IMR-90 (cell line): ENCODE data around the gene ANKRD44. TPM values are rescaled to one million over a fixed set of nuclear protein-coding genes. Genes with fewer than 3 reads are reported as not detected.

Experiments used
- ATAC-seq: fragments of 200-7000 bp; cut with Tn5 transposase; 2 replicates; pipeline ENCODE4 v1.9.1; 2020; ENCODE audit warnings: low read depth, mild to moderate bottlenecking, moderate library complexity
- BruUV-seq: library from RNA; stranded (reverse); fragments of 400-500 nt; replicated peaks from 2 replicates; lab custom pipeline; 2021; lab: Mats Ljungman, UMichigan
- CTCF ChIA-PET: fragments of 300-600 bp; formaldehyde crosslinking; extraction: SDS; loops from one replicate; lab custom pipeline; 2021; ENCODE audit warnings: antibody characterized with exemption; lab: Yijun Ruan, JAX
- POLR2A ChIA-PET: fragments of 300-600 bp; sonication (Branson Sonifier 250); formaldehyde crosslinking; loops from one replicate; lab custom pipeline; 2022; ENCODE audit warnings: antibody characterized with exemption; ENCODE audit not compliant: unreplicated experiment; lab: Charles Lee
- DNase-seq: peaks from one replicate; pipeline ENCODE4 v3.0.0; 2013
- H2AFZ ChIP-seq: replicated peaks from 2 replicates; pipeline ENCODE3; 2013; ENCODE audit warnings: low read length, mild to moderate bottlenecking; ENCODE audit not compliant: poor library complexity
- H2AK5ac ChIP-seq: 2 replicates; pipeline ENCODE4 v1.6.1; 2013; ENCODE audit warnings: low read depth, low read length, inconsistent platforms
- H2AK9ac ChIP-seq: replicated peaks from 2 replicates; pipeline ENCODE3; 2013; ENCODE audit warnings: mild to moderate bottlenecking, low read depth, low read length, moderate library complexity; ENCODE audit not compliant: poor library complexity
- H2BK120ac ChIP-seq: 2 replicates; pipeline ENCODE4 v1.6.1; 2013; ENCODE audit warnings: low read depth, low read length, inconsistent platforms
- H2BK15ac ChIP-seq: 3 replicates; pipeline ENCODE4 v1.6.1; 2013; ENCODE audit warnings: low read depth, low read length, inconsistent platforms
- H2BK20ac ChIP-seq: 2 replicates; pipeline ENCODE4 v1.6.1; 2013; ENCODE audit warnings: low read depth, mild to moderate bottlenecking, inconsistent platforms, low read length, moderate library complexity
- H2BK5ac ChIP-seq: 2 replicates; pipeline ENCODE4 v1.6.1; 2013; ENCODE audit warnings: mild to moderate bottlenecking, low read depth, low read length, inconsistent platforms; ENCODE audit not compliant: poor library complexity, severe bottlenecking
- H3K14ac ChIP-seq: replicated peaks from 2 replicates; pipeline ENCODE4 v1.6.1; 2013; ENCODE audit warnings: low read depth, low read length, inconsistent platforms
- H3K18ac ChIP-seq: 2 replicates; pipeline ENCODE4 v1.6.1; 2013; ENCODE audit warnings: low read depth, low read length, control low read depth
- H3K23ac ChIP-seq: 2 replicates; pipeline ENCODE4 v1.6.1; 2013; ENCODE audit warnings: low read depth, low read length, inconsistent platforms
- H3K27ac ChIP-seq: 2 replicates; pipeline ENCODE4 v1.5.1; 2013; ENCODE audit warnings: mild to moderate bottlenecking, control low read depth, low read length; ENCODE audit not compliant: insufficient read depth
- H3K27me3 ChIP-seq: 2 replicates; pipeline ENCODE4 v1.6.1; 2013; ENCODE audit warnings: low read length; ENCODE audit not compliant: control insufficient read depth, insufficient read depth
- H3K36me3 ChIP-seq: 2 replicates; pipeline ENCODE4 v1.6.1; 2013; ENCODE audit warnings: low read length, mixed read lengths; ENCODE audit not compliant: control insufficient read depth, insufficient read depth
- H3K4ac ChIP-seq: 2 replicates; pipeline ENCODE4 v1.6.1; 2013; ENCODE audit warnings: low read depth, low read length, inconsistent platforms
- H3K4me1 ChIP-seq: 2 replicates; pipeline ENCODE4 v1.6.1; 2013; ENCODE audit warnings: low read length, mixed read lengths; ENCODE audit not compliant: control insufficient read depth, insufficient read depth
- H3K4me2 ChIP-seq: 2 replicates; pipeline ENCODE4 v1.6.1; 2013; ENCODE audit warnings: low read depth, mild to moderate bottlenecking, control low read depth, low read length, moderate library complexity
- H3K4me3 ChIP-seq: 2 replicates; pipeline ENCODE4 v1.5.1; 2013; ENCODE audit warnings: low read depth, mild to moderate bottlenecking, control low read depth, low read length, moderate library complexity; ENCODE audit not compliant: insufficient read depth
- H3K56ac ChIP-seq: 2 replicates; pipeline ENCODE4 v1.6.1; 2013; ENCODE audit warnings: low read length, inconsistent platforms; ENCODE audit not compliant: insufficient read depth; ENCODE audit errors: extremely low read depth
- H3K79me1 ChIP-seq, 2 experiments: 2 replicates each; pipeline ENCODE4 v1.6.1; 2013; ENCODE audit warnings: low read length in 2 of 2, inconsistent platforms in 1 of 2, low read depth in 1 of 2
- H3K9ac ChIP-seq: 2 replicates; pipeline ENCODE4 v1.6.1; 2013; ENCODE audit warnings: low read depth, low read length, control low read depth
- H3K9me1 ChIP-seq: 2 replicates; pipeline ENCODE4 v1.6.1; 2013; ENCODE audit warnings: low read length, inconsistent platforms; ENCODE audit not compliant: insufficient read depth
- H3K9me3 ChIP-seq: 2 replicates; pipeline ENCODE4 v1.6.1; 2013; ENCODE audit warnings: low read length; ENCODE audit not compliant: control insufficient read depth, insufficient read depth
- H4K20me1 ChIP-seq: 2 replicates; pipeline ENCODE4 v1.6.1; 2013; ENCODE audit warnings: low read length, inconsistent platforms; ENCODE audit not compliant: insufficient read depth
- H4K5ac ChIP-seq: 2 replicates; pipeline ENCODE4 v1.6.1; 2013; ENCODE audit warnings: mild to moderate bottlenecking, low read depth, low read length, control low read depth
- H4K8ac ChIP-seq, 2 experiments: 2 replicates each; pipeline ENCODE4 v1.6.1; 2013; ENCODE audit warnings: low read depth in 2 of 2, low read length in 2 of 2, control low read depth in 1 of 2, inconsistent platforms in 1 of 2
- H4K91ac ChIP-seq: 2 replicates; pipeline ENCODE4 v1.6.1; 2013; ENCODE audit warnings: low read depth, low read length, inconsistent platforms; ENCODE audit not compliant: insufficient read depth
- BHLHE40 ChIP-seq: fragments of 150-350 bp; IDR thresholded peaks from 2 replicates; pipeline ENCODE4 v1.6.1; 2016; ENCODE audit warnings: mild to moderate bottlenecking, low read depth, low read length
- CHD1 ChIP-seq: IDR thresholded peaks from 2 replicates; pipeline ENCODE4 v1.6.1; 2012; ENCODE audit warnings: low read depth, low read length, improper control_type of control experiment
- FOS ChIP-seq: fragments of 150-350 bp; IDR thresholded peaks from 2 replicates; pipeline ENCODE4 v1.6.1; 2016; ENCODE audit warnings: low read depth, low read length
- MAZ ChIP-seq: IDR thresholded peaks from 2 replicates; pipeline ENCODE4 v1.6.1; 2012; ENCODE audit warnings: low read depth, mild to moderate bottlenecking, low read length, improper control_type of control experiment, moderate library complexity, borderline replicate concordance
- MXI1 ChIP-seq: IDR thresholded peaks from 2 replicates; pipeline ENCODE4 v1.6.1; 2012; ENCODE audit warnings: low read depth, mild to moderate bottlenecking, low read length, moderate library complexity, borderline replicate concordance
- POLR2A ChIP-seq: IDR thresholded peaks from 2 replicates; pipeline ENCODE4 v1.6.1; 2012; ENCODE audit warnings: mild to moderate bottlenecking, low read depth, low read length
- RAD21 ChIP-seq: IDR thresholded peaks from 2 replicates; pipeline ENCODE4 v1.6.1; 2012; ENCODE audit warnings: low read length, improper control_type of control experiment
- RCOR1 ChIP-seq: IDR thresholded peaks from 2 replicates; pipeline ENCODE4 v1.6.1; 2012; ENCODE audit warnings: mild to moderate bottlenecking, low read length, improper control_type of control experiment; ENCODE audit not compliant: insufficient replicate concordance
- RFX5 ChIP-seq: IDR thresholded peaks from 2 replicates; pipeline ENCODE4 v1.8.0; 2012; ENCODE audit warnings: low read depth, mild to moderate bottlenecking, low read length, moderate library complexity
- SMC3 ChIP-seq: fragments of 150-350 bp; IDR thresholded peaks from 2 replicates; pipeline ENCODE4 v1.6.1; 2016; ENCODE audit warnings: low read depth, mild to moderate bottlenecking, antibody characterized with exemption, low read length, moderate library complexity
- WGBS, 2 experiments: methylation state at CpG; one replicate each; pipeline versions ENCODE4 v1.1.5 to v1.1.7; 2013; ENCODE audit warnings: missing lambda C conversion rate in 2 of 2; ENCODE audit not compliant: insufficient read length in 1 of 2; ENCODE audit errors: extremely low coverage in 2 of 2; 5-methylcytosine and 5-hydroxymethylcytosine counted together
- dilution Hi-C: fragments of 300-500 bp; cut with HindIII; formaldehyde crosslinking; loops from one replicate; pipeline ENCODE4 v1.14.3; 2018; ENCODE audit warnings: low sequenced_read_pairs; ENCODE audit not compliant: unreplicated experiment
- in situ Hi-C: fragments of 300-500 bp; cut with MboI; formaldehyde crosslinking; loops from 3 replicates; pipeline ENCODE4 v1.14.3; 2019; ENCODE audit warnings: low sequenced_read_pairs, inconsistent platforms, mixed read lengths
- intact Hi-C: fragments of 100-400 bp; cut with micrococcal nuclease; formaldehyde crosslinking; loops from 2 replicates; pipeline ENCODE4 v1.10.0; 2022
- polyA plus RNA-seq, 3 experiments: library from polyadenylated mRNA; depleted of rRNA; stranded (reverse); fragments of >200 nt; gene quantifications; 2 replicates each; pipeline ENCODE4 v1.2.3, GENCODE V29; 2012; ENCODE audit warnings: low replicate concordance in 1 of 3
- total RNA-seq: library from RNA; depleted of rRNA; stranded (reverse); fragments of >200 nt; gene quantifications from 2 replicates; pipeline ENCODE4 v1.2.3, GENCODE V29; 2012
- TF ChIP-seq, protein P1 (sequence below): fragments of 150-350 bp; IDR thresholded peaks from 2 replicates; pipeline ENCODE4 v1.6.1; 2017; ENCODE audit warnings: mild to moderate bottlenecking, antibody characterized with exemption, low read length, low read depth

The ANKRD44 gene
- total and polyA plus RNA-seq, 2 of the 4 experiments (the other 2 are of a cell fraction) = 5.2 to 15.6 TPM

DNA sequence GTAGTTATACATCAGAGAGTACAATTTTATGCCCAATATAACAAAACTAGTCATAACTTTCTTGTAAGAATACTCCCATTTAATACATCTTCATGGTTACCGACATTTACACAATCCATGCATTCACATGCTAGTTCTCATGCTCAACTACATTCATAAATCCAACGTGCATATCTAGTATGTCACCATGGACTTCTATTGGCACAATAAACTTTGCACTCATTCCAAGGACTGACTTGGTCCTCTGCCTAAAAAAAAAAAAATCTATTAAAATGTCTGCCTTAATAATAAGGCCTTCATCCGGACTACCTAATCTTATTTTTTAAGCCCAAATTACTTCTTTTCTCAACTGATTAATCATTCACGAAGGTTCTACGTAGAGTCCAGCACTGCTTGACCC, 276.3 kb downstream of the ANKRD44 start:
- no peak overlapping the region for H3K4ac ChIP-seq
- no TSS peak for BruUV-seq
- H3K56ac ChIP-seq = no peak overlapping the region
- H3K18ac ChIP-seq = no peak overlapping the region
- no peaks in the 10 kb centered on the region for H3K27me3 ChIP-seq
- no peak overlapping the region for H2AK5ac ChIP-seq
- ATAC-seq (no peak), DNase-seq (no peak)
- in situ Hi-C loops (no loop called here), intact Hi-C loops (no loop called here), dilution Hi-C loops (no loop called here)
- no peaks in the 10 kb centered on the region for H3K79me1 ChIP-seq
- H4K20me1 ChIP-seq = no peaks in the 10 kb centered on the region
- no peak overlapping the region for H2BK15ac ChIP-seq
- ChIA-PET CTCF (no interaction called here), POLR2A (no interaction called here)
- no peak overlapping the region for H3K23ac ChIP-seq
- H3K9me1 ChIP-seq = no peaks in the 10 kb centered on the region
- H3K27ac ChIP-seq = no peak overlapping the region
- no peak overlapping the region for H3K14ac ChIP-seq
- H3K4me1 ChIP-seq = no peaks in the 10 kb centered on the region
- no peak overlapping the region for H2AK9ac ChIP-seq
- WGBS, 2 experiments = 0% methylated on average over 1 of the region's 5 CpGs; no CpG with 5 or more reads in 1 of the 2 experiments
- no peak overlapping the region for H2BK5ac ChIP-seq
- no peak overlapping the region for H3K4me3 ChIP-seq
- no peak overlapping the region for H2BK120ac ChIP-seq
- H3K9me3 ChIP-seq = no peaks in the 10 kb centered on the region
- no peak overlapping the region for H4K5ac ChIP-seq
- no peaks in the 10 kb centered on the region for H3K36me3 ChIP-seq
- H2BK20ac ChIP-seq = no peak overlapping the region
- H4K8ac ChIP-seq = no peak overlapping the region
- H3K9ac ChIP-seq = no peak overlapping the region
- H3K4me2 ChIP-seq = no peak overlapping the region
- TF ChIP-seq MAZ = no peak
- no peak for TF ChIP-seq RCOR1
- no peak for TF ChIP-seq CHD1
- TF ChIP-seq RAD21 = no peak
- no peak for TF ChIP-seq RFX5
- no peak for TF ChIP-seq BHLHE40
- no peak for TF ChIP-seq POLR2A
- TF ChIP-seq SMC3 = no peak
- TF ChIP-seq MXI1 = no peak
- no peak for TF ChIP-seq FOS
- TF ChIP-seq, protein P1, sequence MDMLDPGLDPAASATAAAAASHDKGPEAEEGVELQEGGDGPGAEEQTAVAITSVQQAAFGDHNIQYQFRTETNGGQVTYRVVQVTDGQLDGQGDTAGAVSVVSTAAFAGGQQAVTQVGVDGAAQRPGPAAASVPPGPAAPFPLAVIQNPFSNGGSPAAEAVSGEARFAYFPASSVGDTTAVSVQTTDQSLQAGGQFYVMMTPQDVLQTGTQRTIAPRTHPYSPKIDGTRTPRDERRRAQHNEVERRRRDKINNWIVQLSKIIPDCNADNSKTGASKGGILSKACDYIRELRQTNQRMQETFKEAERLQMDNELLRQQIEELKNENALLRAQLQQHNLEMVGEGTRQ = no peak
- no peak overlapping the region for H2AFZ ChIP-seq
- H4K91ac ChIP-seq = no peak overlapping the region
